GM12865 (cell line): ENCODE results near the gene POLR2J.
A peak's percentile ranks its signal among the peaks of the same experiment; 100 is the strongest.

Experiments
- DNase-seq: peaks from one replicate; pipeline ENCODE4 v3.0.0; 2010; ENCODE audit warnings: low read depth
- H3K4me3 ChIP-seq: 2 replicates; pipeline ENCODE4 v1.5.1; 2011; ENCODE audit warnings: mild to moderate bottlenecking, low read depth, low read length, control low read depth
- TF ChIP-seq, protein P1 (sequence below): IDR thresholded peaks from 2 replicates; pipeline ENCODE4 v1.5.1; 2011; ENCODE audit warnings: low read length, control low read depth, low read depth, inconsistent platforms; ENCODE audit not compliant: insufficient read depth; ENCODE audit errors: missing control alignments

POLR2J gene

DNA sequence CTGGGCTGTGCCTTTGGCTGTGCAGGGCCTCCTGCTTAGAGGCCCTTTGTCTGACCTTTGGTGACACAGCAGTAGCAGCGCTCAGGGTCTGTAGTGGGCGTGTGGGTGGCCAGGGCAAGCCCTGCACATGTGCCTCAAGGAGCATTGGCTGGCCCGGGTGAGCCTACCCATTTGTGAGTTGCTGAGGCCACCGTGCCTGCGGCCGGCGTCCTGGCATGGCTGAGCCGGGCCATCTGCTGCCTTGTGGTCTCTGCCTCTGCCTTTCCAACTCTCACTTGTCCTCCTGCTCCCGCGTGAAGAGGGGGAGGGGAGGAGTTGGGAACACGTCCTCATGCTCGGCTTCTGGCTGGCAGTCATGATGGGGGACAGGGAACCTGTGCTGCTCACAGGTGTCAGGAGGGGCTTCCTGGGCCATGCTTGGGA lies 54.6 kb downstream of the POLR2J start:
- TF ChIP-seq, protein P1, sequence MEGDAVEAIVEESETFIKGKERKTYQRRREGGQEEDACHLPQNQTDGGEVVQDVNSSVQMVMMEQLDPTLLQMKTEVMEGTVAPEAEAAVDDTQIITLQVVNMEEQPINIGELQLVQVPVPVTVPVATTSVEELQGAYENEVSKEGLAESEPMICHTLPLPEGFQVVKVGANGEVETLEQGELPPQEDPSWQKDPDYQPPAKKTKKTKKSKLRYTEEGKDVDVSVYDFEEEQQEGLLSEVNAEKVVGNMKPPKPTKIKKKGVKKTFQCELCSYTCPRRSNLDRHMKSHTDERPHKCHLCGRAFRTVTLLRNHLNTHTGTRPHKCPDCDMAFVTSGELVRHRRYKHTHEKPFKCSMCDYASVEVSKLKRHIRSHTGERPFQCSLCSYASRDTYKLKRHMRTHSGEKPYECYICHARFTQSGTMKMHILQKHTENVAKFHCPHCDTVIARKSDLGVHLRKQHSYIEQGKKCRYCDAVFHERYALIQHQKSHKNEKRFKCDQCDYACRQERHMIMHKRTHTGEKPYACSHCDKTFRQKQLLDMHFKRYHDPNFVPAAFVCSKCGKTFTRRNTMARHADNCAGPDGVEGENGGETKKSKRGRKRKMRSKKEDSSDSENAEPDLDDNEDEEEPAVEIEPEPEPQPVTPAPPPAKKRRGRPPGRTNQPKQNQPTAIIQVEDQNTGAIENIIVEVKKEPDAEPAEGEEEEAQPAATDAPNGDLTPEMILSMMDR: no peak
- DNase-seq: peak; percentile 65

More for the DNA sequence above, 54.6 kb downstream of the POLR2J start:
- no peak overlapping the region; the same call in 1 of the 2 replicates for H3K4me3 ChIP-seq
